Loucy (cell line): ENCODE measurements around the gene MYOZ2.

ENCODE experiments used
- H2AFZ ChIP-seq: fragments of 200-600 bp; sonication (generic); 2 replicates; pipeline ENCODE4 v1.6.0; 2016; ENCODE audit warnings: antibody characterized with exemption, mild to moderate bottlenecking, low read length, moderate library complexity
- H3F3A ChIP-seq: fragments of 200-600 bp; 2 replicates; pipeline ENCODE4 v1.6.0; 2016; ENCODE audit warnings: antibody characterized with exemption, low read depth, mild to moderate bottlenecking
- H3K27me3 ChIP-seq: fragments of 200-600 bp; sonication (generic); 2 replicates; pipeline ENCODE4 v1.6.1; 2014; ENCODE audit warnings: low read length, mild to moderate bottlenecking; ENCODE audit not compliant: insufficient read depth, poor library complexity, severe bottlenecking
- H3K36me3 ChIP-seq: fragments of 200-600 bp; sonication (generic); 2 replicates; pipeline ENCODE4 v1.6.1; 2016; ENCODE audit warnings: low read length; ENCODE audit not compliant: insufficient read depth
- H3K4me1 ChIP-seq: fragments of 200-600 bp; sonication (generic); 2 replicates; pipeline ENCODE4 v1.5.1; 2014; ENCODE audit warnings: low read length, mild to moderate bottlenecking; ENCODE audit not compliant: insufficient read depth, poor library complexity, severe bottlenecking
- H3K4me2 ChIP-seq: fragments of 200-600 bp; sonication (generic); 2 replicates; pipeline ENCODE4 v1.6.0; 2014; ENCODE audit warnings: antibody characterized with exemption, low read length, low read depth, mild to moderate bottlenecking; ENCODE audit not compliant: poor library complexity, severe bottlenecking
- H3K4me3 ChIP-seq: fragments of 200-600 bp; sonication (generic); 2 replicates; pipeline ENCODE4 v1.5.1; 2014; ENCODE audit warnings: low read length, mild to moderate bottlenecking, mixed read lengths; ENCODE audit not compliant: poor library complexity, severe bottlenecking
- H3K79me2 ChIP-seq: fragments of 200-600 bp; sonication (generic); 2 replicates; pipeline ENCODE4 v1.6.1; 2014; ENCODE audit warnings: low read length; ENCODE audit not compliant: insufficient read depth
- H3K9ac ChIP-seq: fragments of 200-600 bp; sonication (generic); 2 replicates; pipeline ENCODE4 v1.6.0; 2014; ENCODE audit warnings: mild to moderate bottlenecking, low read depth, low read length, moderate library complexity; ENCODE audit not compliant: poor library complexity, severe bottlenecking
- H3K9me2 ChIP-seq: fragments of 200-600 bp; sonication (generic); replicated peaks from 2 replicates; pipeline ENCODE4 v1.6.1; 2016; ENCODE audit warnings: low read depth, low read length, mixed read lengths
- H3K9me3 ChIP-seq: fragments of 200-600 bp; sonication (generic); 2 replicates; pipeline ENCODE4 v1.6.1; 2014; ENCODE audit warnings: mild to moderate bottlenecking, antibody characterized with exemption, low read length, low read depth; ENCODE audit not compliant: insufficient read depth
- H4K20me1 ChIP-seq: fragments of 200-600 bp; sonication (generic); 2 replicates; pipeline ENCODE4 v1.6.0; 2014; ENCODE audit warnings: antibody characterized with exemption, low read length, mild to moderate bottlenecking; ENCODE audit not compliant: insufficient read depth, poor library complexity, severe bottlenecking
- CTCF ChIP-seq: fragments of 200-600 bp; sonication (generic); conservative IDR thresholded peaks from 2 replicates; pipeline ENCODE4 v1.5.1; 2014; ENCODE audit warnings: mild to moderate bottlenecking, antibody characterized with exemption, low read length
- EZH2phosphoT487 ChIP-seq: fragments of 200-600 bp; IDR thresholded peaks from 2 replicates; pipeline ENCODE4 v1.6.1; 2018; ENCODE audit warnings: antibody characterized with exemption, mild to moderate bottlenecking, moderate library complexity, borderline replicate concordance

MYOZ2 gene

DNA sequence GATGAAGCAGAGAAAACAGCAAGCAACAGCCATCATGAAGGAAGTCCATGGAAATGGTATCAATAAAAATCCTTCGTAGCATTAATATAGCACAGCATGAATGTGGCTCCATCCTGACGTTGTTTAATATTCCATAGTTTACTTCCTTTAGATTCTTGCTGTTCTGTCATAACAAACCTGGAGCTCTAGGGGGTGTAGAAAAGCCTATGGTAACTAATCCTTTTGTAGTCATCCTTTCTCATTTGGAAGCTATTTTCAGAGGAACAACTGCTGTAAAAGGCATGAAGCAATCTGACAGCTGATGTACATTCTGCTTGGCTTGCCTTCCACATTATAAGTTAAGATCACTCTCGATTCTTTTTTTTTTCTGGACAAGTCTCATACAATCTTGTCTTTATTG lies 914 bp downstream of the MYOZ2 start:
- Histone ChIP-seq H4K20me1 (no peaks in the 10 kb centered on the region), H3K27me3 (no peaks in the 10 kb centered on the region), H3K9me2 (no peaks in the 10 kb centered on the region), H2AFZ (no peak overlapping the region), H3K9ac (no peak overlapping the region), H3K4me1 (peaks cover 28% of the 10 kb centered on the region), H3K4me2 (no peak overlapping the region), H3K36me3 (no peaks in the 10 kb centered on the region), H3F3A (no peaks in the 10 kb centered on the region), H3K4me3 (no peak overlapping the region), H3K79me2 (no peaks in the 10 kb centered on the region), H3K9me3 (no peaks in the 10 kb centered on the region)
- no peak for TF ChIP-seq CTCF
- TF ChIP-seq EZH2phosphoT487: no peak

GRCh38 chr4:119138046-119138445 lies 2.4 kb downstream of the MYOZ2 start:
- Histone ChIP-seq H3K4me1 (peaks cover 28% of the 10 kb centered on the region), H2AFZ (no peak overlapping the region), H3K36me3 (no peaks in the 10 kb centered on the region), H3K9ac (no peak overlapping the region), H3K27me3 (no peaks in the 10 kb centered on the region), H3F3A (no peaks in the 10 kb centered on the region), H3K9me2 (no peaks in the 10 kb centered on the region), H4K20me1 (no peaks in the 10 kb centered on the region), H3K4me3 (no peak overlapping the region), H3K79me2 (no peaks in the 10 kb centered on the region), H3K9me3 (no peaks in the 10 kb centered on the region), H3K4me2 (no peak overlapping the region)
- no peak for TF ChIP-seq CTCF
- TF ChIP-seq EZH2phosphoT487: no peak

DNA sequence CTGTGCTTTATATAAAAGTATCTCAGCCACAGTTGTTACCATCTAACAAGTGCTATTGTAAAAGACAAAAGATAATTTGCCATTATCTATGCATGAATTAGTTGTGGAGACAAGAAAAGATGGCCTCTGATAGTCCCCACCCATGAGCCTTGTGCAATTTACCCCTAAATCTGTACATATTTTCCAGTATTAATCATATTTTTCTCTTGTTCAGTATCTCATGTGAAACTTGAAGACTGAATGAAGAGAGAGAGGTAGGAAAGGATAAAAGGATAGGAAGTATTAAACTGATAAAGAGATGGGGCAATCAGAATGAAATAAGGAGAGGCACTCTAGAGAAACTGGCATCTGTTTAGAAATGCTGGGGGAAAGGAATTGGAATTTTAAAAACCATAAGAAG lies 3.7 kb downstream of the MYOZ2 start:
- Histone ChIP-seq H3K27me3 (no peaks in the 10 kb centered on the region), H3K4me1 (peaks cover 28% of the 10 kb centered on the region), H3K4me3 (peak overlapping the region; percentile 29), H2AFZ (peak overlapping the region; percentile 47; the same call in 1 of the 2 replicates), H3F3A (no peaks in the 10 kb centered on the region), H3K9ac (peak overlapping the region; percentile 13), H3K79me2 (no peaks in the 10 kb centered on the region), H3K9me3 (no peaks in the 10 kb centered on the region), H3K9me2 (no peaks in the 10 kb centered on the region), H4K20me1 (no peaks in the 10 kb centered on the region), H3K4me2 (peak overlapping the region; percentile 62), H3K36me3 (no peaks in the 10 kb centered on the region)
- TF ChIP-seq EZH2phosphoT487: no peak
- TF ChIP-seq CTCF: no peak
